ENCODE data around the gene UFC1.

UFC1 gene

DNA sequence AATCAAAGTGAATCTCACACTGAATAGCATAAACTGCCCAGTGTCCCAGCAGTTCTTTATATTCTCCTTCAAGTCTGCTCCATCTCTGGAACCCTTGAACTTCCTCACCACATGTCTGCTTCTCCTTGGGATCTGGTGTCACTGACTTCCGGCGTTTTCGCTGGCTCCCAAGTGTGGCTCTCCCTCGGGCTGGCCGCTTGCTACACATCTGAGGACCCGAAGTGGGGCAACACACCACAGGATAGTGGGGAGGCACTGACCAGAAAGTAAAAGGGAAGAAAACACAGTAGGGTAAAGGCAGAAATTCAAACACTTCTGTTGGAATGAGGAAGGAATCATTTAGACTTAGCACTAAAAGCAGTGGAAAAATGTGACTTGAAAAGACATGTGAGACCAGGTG is 30.8 kb upstream of the UFC1 start:
- TF ChIP-seq, protein P1, sequence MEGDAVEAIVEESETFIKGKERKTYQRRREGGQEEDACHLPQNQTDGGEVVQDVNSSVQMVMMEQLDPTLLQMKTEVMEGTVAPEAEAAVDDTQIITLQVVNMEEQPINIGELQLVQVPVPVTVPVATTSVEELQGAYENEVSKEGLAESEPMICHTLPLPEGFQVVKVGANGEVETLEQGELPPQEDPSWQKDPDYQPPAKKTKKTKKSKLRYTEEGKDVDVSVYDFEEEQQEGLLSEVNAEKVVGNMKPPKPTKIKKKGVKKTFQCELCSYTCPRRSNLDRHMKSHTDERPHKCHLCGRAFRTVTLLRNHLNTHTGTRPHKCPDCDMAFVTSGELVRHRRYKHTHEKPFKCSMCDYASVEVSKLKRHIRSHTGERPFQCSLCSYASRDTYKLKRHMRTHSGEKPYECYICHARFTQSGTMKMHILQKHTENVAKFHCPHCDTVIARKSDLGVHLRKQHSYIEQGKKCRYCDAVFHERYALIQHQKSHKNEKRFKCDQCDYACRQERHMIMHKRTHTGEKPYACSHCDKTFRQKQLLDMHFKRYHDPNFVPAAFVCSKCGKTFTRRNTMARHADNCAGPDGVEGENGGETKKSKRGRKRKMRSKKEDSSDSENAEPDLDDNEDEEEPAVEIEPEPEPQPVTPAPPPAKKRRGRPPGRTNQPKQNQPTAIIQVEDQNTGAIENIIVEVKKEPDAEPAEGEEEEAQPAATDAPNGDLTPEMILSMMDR (IDR thresholded peaks at IDR 0.05; ENCODE audit: extremely low read depth, insufficient read depth, missing control alignments): no peak
- in situ Hi-C loops (cut with MboI; ENCODE audit: low pct_unique_long_range_greater_than_20kb, low sequenced_read_pairs, unreplicated experiment): no loop called here
- no peak for DNase-seq (ENCODE audit: low spot score)

DNA sequence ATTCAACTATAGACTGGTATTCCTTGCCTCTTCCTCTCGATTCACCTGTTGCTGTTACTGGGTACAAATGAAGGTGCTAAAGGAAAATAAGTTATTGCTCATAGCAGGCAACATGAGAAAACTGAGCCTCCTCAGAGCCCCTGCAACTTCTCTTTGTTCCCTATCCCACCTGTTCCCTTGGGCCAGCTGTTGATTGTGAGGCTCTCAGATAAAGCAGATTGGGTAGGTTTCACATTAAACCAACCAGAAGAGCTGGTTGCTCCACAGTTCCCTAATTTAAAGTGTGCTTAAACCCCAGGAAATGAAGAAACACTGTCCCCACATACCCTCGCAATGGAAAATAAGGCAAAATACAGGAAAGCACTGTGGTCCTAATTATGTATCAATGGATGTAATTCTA is 26.1 kb upstream of the UFC1 start:
- TF ChIP-seq, protein P1 (IDR thresholded peaks at IDR 0.05; ENCODE audit: extremely low read depth, insufficient read depth, missing control alignments): no peak
- in situ Hi-C loops (cut with MboI; ENCODE audit: low pct_unique_long_range_greater_than_20kb, low sequenced_read_pairs, unreplicated experiment): no loop called here
- DNase-seq (ENCODE audit: low spot score): no peak

DNA sequence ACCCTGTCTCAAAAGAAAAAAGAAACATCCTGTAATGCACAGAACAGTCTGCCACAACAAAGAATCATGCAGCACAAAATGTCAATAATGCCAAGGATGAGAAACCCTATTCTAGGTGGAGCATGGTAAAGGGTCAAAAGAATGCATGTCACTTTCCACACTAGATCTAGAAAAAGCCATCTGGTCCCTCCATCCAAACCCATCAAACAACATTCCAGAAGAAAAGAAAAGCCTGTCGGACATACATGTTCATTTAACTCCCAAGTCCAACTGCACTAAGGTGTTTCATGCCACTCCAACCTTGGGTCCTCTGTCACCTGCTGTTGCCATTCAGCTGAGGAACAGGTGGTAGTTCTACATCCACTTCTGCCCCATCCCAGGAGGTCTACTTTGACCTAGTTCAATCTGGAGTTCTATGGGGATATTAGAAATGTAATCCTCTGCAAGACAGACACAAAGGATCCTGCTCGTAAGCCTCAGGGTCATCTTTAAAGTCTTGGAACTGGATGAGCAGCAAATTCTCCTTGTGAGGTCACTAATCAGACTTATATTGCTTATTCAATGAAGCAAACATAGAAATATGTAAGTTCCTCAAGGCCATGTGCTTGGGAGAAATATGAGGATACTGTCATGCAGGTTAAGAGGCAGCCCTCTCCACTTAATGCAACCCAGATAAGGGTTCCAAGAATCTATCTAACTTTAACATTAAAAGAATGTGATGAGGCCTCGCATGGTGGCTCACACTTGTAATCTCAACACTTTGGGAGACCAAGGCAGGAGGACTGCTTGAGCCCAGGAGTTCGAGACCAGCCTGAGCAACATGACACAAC is 25.0 kb upstream of the UFC1 start:
- in situ Hi-C loops (cut with MboI; ENCODE audit: low pct_unique_long_range_greater_than_20kb, low sequenced_read_pairs, unreplicated experiment): no loop called here
- TF ChIP-seq, protein P1 (IDR thresholded peaks at IDR 0.05; ENCODE audit: extremely low read depth, insufficient read depth, missing control alignments): no peak
- no peak for DNase-seq (ENCODE audit: low spot score)

DNA sequence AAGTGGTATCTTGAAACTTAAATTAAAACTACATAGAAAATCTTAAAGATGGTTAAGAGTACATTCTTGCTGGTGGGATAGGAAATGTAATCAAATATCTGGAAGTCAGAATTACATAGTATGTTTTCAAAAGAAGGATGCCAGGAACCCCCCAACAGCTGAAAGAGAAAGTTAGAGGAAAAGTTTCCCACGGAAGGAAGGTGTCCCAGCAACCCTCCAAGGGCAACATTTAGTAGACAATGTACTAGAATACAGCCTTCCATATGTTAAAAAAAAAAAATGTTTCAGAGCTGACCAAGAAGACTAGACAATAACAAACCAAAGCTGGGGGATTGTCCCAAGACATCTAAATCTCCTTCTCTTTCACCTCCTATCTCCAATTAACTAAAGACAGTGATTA is 23.5 kb upstream of the UFC1 start:
- TF ChIP-seq, protein P1 (IDR thresholded peaks at IDR 0.05; ENCODE audit: extremely low read depth, insufficient read depth, missing control alignments): no peak
- DNase-seq (ENCODE audit: low spot score): no peak
- in situ Hi-C loops (cut with MboI; ENCODE audit: low pct_unique_long_range_greater_than_20kb, low sequenced_read_pairs, unreplicated experiment): no loop called here

DNA sequence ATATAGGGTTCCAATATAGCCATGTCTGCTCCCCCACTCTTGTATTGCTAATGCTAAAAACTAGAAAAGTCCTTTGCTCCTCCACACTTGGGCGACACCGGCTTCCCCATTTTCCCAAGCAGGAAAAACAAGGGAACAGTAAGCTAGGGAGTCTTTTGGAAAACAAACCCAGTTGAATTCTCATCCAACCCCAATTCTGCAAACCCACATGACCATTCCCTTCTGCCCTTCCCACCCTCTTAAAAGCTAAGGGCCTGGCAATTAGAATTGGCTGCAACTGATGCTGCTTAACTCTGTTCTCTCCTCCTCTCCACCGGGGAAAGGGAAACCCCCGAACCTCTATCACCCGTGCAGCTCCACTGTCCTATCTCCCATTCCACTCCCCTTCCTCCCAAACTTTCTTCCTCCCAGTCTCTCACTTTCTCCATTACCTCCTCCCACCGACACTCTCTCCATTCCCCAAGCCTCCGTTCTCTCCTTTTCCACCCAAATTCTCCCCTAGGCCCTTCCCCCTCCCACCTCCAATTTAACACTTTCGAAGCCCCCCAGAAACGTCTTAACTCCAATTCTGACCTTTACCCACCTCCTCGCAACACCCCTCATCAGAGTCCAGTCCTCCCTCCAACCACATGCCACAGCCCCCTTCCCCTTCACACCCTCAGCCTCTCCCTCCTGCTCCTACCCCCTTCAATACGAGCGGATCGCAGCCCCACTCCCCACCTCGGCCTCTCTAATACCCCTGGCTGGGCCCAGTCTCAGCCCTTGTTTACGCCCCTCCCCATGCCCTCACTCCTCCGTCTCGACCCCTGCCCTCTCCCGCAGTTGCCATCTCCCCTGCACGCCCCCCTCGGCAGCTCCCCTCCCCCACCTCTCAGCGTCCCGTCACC is 22.0 kb upstream of the UFC1 start:
- TF ChIP-seq, protein P1 (IDR thresholded peaks at IDR 0.05; ENCODE audit: extremely low read depth, insufficient read depth, missing control alignments): no peak
- DNase-seq (ENCODE audit: low spot score): no peak
- in situ Hi-C loops (cut with MboI; ENCODE audit: low pct_unique_long_range_greater_than_20kb, low sequenced_read_pairs, unreplicated experiment): no loop called here

DNA sequence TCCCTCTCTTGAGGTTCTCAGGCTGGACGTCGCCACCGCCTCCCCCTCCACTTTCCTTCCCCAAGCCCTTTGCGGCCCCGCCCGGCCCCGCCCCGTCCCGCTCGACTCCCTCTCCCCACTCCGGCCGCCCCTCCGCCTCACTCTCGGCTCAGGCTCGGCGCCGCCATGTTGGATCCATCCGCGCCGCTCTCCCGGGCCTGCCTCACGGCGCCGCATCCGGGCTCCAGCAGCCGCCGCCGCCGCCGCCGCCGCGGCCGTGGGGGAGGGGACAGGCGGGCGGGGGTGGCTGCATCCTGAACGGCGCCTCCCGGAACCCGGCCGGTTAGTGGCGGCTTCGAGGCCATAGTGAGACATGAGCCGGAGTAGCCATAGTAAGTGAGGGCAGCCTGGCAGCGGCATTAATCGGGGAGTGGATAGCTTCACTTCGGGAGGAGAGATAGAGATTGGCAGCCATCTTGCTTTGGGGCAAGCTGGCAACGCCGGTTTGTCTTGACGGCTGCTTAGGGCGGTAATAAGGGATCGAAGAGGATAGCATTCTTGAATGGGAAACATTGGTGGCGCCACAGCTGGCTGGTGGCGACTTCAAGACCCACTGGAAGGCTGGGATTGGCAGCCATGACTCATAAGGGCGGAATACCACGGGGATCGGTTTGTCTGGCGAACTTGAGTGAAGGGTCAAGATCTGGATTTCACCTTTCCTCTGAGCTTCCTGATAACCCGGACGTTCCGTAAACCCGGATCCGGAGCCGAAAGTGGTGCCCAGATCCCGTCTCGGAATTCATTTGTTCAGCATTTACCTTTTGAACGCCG is 21.2 kb upstream of the UFC1 start, which contains the start of gene DEDD:
Gene DEDD, minus strand, starts transcription at position 258 of the 810 bp plus-strand sequence. CDS start 8,205 bp downstream, outside the sequence.
- peak; percentile 96 for DNase-seq (ENCODE audit: low spot score)
- in situ Hi-C loops (cut with MboI; ENCODE audit: low pct_unique_long_range_greater_than_20kb, low sequenced_read_pairs, unreplicated experiment): no loop called here
- TF ChIP-seq, protein P1 (IDR thresholded peaks at IDR 0.05; ENCODE audit: extremely low read depth, insufficient read depth, missing control alignments): peak; percentile 12
